Aorta (tissue), 5 donors: ENCODE data around the gene SLC39A10. TPM values are rescaled to one million over a fixed set of nuclear protein-coding genes. Genes with fewer than 3 reads are reported as not detected.
"Not testable (repeated sequence)": the region's sequence is repeated elsewhere in the genome, so short reads cannot be mapped to it uniquely, and the experiment has no call there.

ENCODE experiments used
- ATAC-seq: fragments of 200-7000 bp; cut with Tn5 transposase; one replicate; pipeline ENCODE4 v1.9.1; 2022; ENCODE audit warnings: moderate library complexity; ENCODE audit not compliant: low FRiP score
- DNase-seq, 2 donors: peaks; one replicate each; pipeline ENCODE4 v3.0.0-alpha.2; 2020
- H3K27ac ChIP-seq, 2 donors: one replicate each; pipeline ENCODE4 v1.5.1; 2013; ENCODE audit warnings: low read length in 2 of 2, mild to moderate bottlenecking in 2 of 2, moderate library complexity in 2 of 2, control low read depth in 1 of 2, inconsistent platforms in 1 of 2, low read depth in 1 of 2
- H3K27me3 ChIP-seq, 2 donors: one replicate each; pipeline ENCODE4 v1.6.1; 2013; ENCODE audit warnings: control low read depth in 1 of 2, low read length in 1 of 2, mild to moderate bottlenecking in 1 of 2, moderate library complexity in 1 of 2; ENCODE audit not compliant: insufficient read depth in 2 of 2, control insufficient read depth in 1 of 2
- H3K36me3 ChIP-seq, 2 donors: one replicate each; pipeline ENCODE4 v1.6.1; 2013; ENCODE audit warnings: control low read depth in 1 of 2, low read length in 1 of 2, mild to moderate bottlenecking in 1 of 2; ENCODE audit not compliant: insufficient read depth in 2 of 2, control insufficient read depth in 1 of 2
- H3K4me1 ChIP-seq, 2 donors: one replicate each; pipeline ENCODE4 v1.6.1; 2013; ENCODE audit warnings: low read length in 2 of 2, control low read depth in 1 of 2, mild to moderate bottlenecking in 1 of 2, moderate library complexity in 1 of 2; ENCODE audit not compliant: insufficient read depth in 2 of 2, control insufficient read depth in 1 of 2
- H3K4me3 ChIP-seq, 2 donors: one replicate each; pipeline ENCODE4 v1.5.1; 2013; ENCODE audit warnings: low read length in 2 of 2, control low read depth in 1 of 2, mild to moderate bottlenecking in 1 of 2
- H3K9me3 ChIP-seq: one replicate; pipeline ENCODE4 v1.6.1; 2013; ENCODE audit warnings: mild to moderate bottlenecking, low read length; ENCODE audit not compliant: control insufficient read depth
- WGBS, 2 donors: extraction: QIAGEN DNeasy Blood & Tissue Kit; methylation state at CpG; one replicate each; pipeline ENCODE4 v1.1.7; 2013; 5-methylcytosine and 5-hydroxymethylcytosine counted together
- intact Hi-C, 2 donors: fragments of 100-400 bp; cut with DNase I; formaldehyde crosslinking; loops; one replicate each; pipeline versions ENCODE4 v1.14.2 to v1.15.0; 2022
- polyA plus RNA-seq, 2 donors: library from polyadenylated mRNA; stranded (reverse); fragments of 200-250 nt; gene quantifications; one replicate each; pipeline ENCODE4 v1.2.3, GENCODE V29; 2013
- total RNA-seq, 2 donors: library from RNA; stranded (reverse); fragmentation: NEBNext Ultra II Directional; extraction: Animal tissue kit (Norgen Biotek cat#: 25700); gene quantifications; one replicate each; pipeline ENCODE4 v1.2.1, GENCODE V29; 2021
- donor health status: healthy with polysubstance abuse.
- donor health status: Bipolar disorder and iron deficiency.
- donor health status: DM: no; HTN: no; CAD: no.
- donor health status: DM: no; HTN: no; CAD: no.
- donor health status: DM: yes; HTN: yes; CAD: no.

The SLC39A10 gene
- total and polyA plus RNA-seq, 4 donors: 1.8 to 28.4 (median 14.0) TPM

- no peak for ATAC-seq
- intact Hi-C loops: no loop called here
- Histone ChIP-seq H3K4me3 (no peak overlapping the region), H3K27me3 (no peaks in the 10 kb centered on the region), H3K36me3 (peaks cover 0 to 2% of the 10 kb centered on the region in 2 donors), H3K4me1 (peaks cover 0 to 3% of the 10 kb centered on the region in 2 donors), H3K27ac (no peak overlapping the region), H3K9me3 (no peaks in the 10 kb centered on the region)
- 92 to 95% methylated on average over 7 of the region's 7 CpGs for WGBS, 2 donors
- no peak for DNase-seq
Measured at GRCh38 chr2:195675783-195676427, 18.9 kb downstream of the SLC39A10 start.

- Histone ChIP-seq H3K27ac (no peak overlapping the region), H3K9me3 (no peaks in the 10 kb centered on the region), H3K27me3 (no peaks in the 10 kb centered on the region), H3K36me3 (peaks cover 0 to 2% of the 10 kb centered on the region in 2 donors), H3K4me1 (peaks cover 0 to 3% of the 10 kb centered on the region in 2 donors), H3K4me3 (no peak overlapping the region)
- DNase-seq (no peak), ATAC-seq (no peak)
- 98 to 100% methylated on average over 2 of the region's 2 CpGs for WGBS, 2 donors
- intact Hi-C loops: no loop called here
Measured at GRCh38 chr2:195677290-195677689, 20.3 kb downstream of the SLC39A10 start.

- ATAC-seq (no peak), DNase-seq (no peak)
- Histone ChIP-seq H3K4me3 (no peak overlapping the region), H3K27me3 (no peaks in the 10 kb centered on the region), H3K27ac (no peak overlapping the region), H3K9me3 (no peaks in the 10 kb centered on the region), H3K36me3 (peaks cover 0 to 2% of the 10 kb centered on the region in 2 donors), H3K4me1 (peaks cover 0 to 3% of the 10 kb centered on the region in 2 donors)
- intact Hi-C loops: no loop called here
- 96 to 99% methylated on average over 2 of the region's 2 CpGs for WGBS, 2 donors
Measured at GRCh38 chr2:195677884-195678283, 20.9 kb downstream of the SLC39A10 start.

- H3K4me1 ChIP-seq: peaks cover 0 to 3% of the 10 kb centered on the region in 2 donors
- H3K27ac ChIP-seq: no peak overlapping the region
- intact Hi-C loops: no loop called here
- H3K27me3 ChIP-seq: no peaks in the 10 kb centered on the region
- WGBS, 2 donors: 93 to 98% methylated on average over 1 of the region's 1 CpG
- H3K36me3 ChIP-seq: peaks cover 0 to 2% of the 10 kb centered on the region in 2 donors
- ATAC-seq (no peak), DNase-seq (no peak)
- no peaks in the 10 kb centered on the region for H3K9me3 ChIP-seq
- no peak overlapping the region for H3K4me3 ChIP-seq
Measured at GRCh38 chr2:195682077-195682476, 25.1 kb downstream of the SLC39A10 start.

GRCh38 chr2:195683174-195683573, 26.1 kb downstream of the SLC39A10 start:
- Histone ChIP-seq H3K4me3 (no peak overlapping the region), H3K9me3 (no peaks in the 10 kb centered on the region), H3K27me3 (no peaks in the 10 kb centered on the region), H3K27ac (no peak overlapping the region), H3K36me3 (peaks cover 0 to 2% of the 10 kb centered on the region in 2 donors), H3K4me1 (peaks cover 0 to 3% of the 10 kb centered on the region in 2 donors)
- WGBS, 2 donors: 79 to 82% methylated on average over 3 of the region's 3 CpGs
- intact Hi-C loops: no loop called here
- no peak for DNase-seq
- ATAC-seq: no peak

- DNase-seq: no peak
- no peak for ATAC-seq
- H3K27ac ChIP-seq: no peak overlapping the region
- H3K9me3 ChIP-seq: no peaks in the 10 kb centered on the region
- no peaks in the 10 kb centered on the region for H3K4me1 ChIP-seq
- intact Hi-C loops: no loop called here
- no peaks in the 10 kb centered on the region for H3K36me3 ChIP-seq
- no peak overlapping the region for H3K4me3 ChIP-seq
- H3K27me3 ChIP-seq: no peaks in the 10 kb centered on the region
Measured at GRCh38 chr2:195686564-195686963, 29.5 kb downstream of the SLC39A10 start.

GRCh38 chr2:195687320-195688086, 30.5 kb downstream of the SLC39A10 start:
- Histone ChIP-seq H3K4me1 (no peaks in the 10 kb centered on the region), H3K27me3 (no peaks in the 10 kb centered on the region), H3K9me3 (no peaks in the 10 kb centered on the region), H3K36me3 (no peaks in the 10 kb centered on the region), H3K4me3 (no peak overlapping the region), H3K27ac (no peak overlapping the region)
- WGBS, 2 donors: 82 to 90% methylated on average over 2 of the region's 2 CpGs
- DNase-seq (no peak), ATAC-seq (no peak)
- intact Hi-C loops: no loop called here

GRCh38 chr2:195692531-195692930, 35.5 kb downstream of the SLC39A10 start:
- H3K4me3 ChIP-seq, H3K4me1 ChIP-seq, H3K9me3 ChIP-seq, H3K27me3 ChIP-seq, intact Hi-C loops, ATAC-seq, H3K27ac ChIP-seq, DNase-seq, H3K36me3 ChIP-seq: not testable (repeated sequence)
- WGBS, 2 donors: 94 to 97% methylated on average over 3 of the region's 3 CpGs

- intact Hi-C loops: no loop called here
- H3K27me3 ChIP-seq: no peaks in the 10 kb centered on the region
- ATAC-seq: no peak
- no peaks in the 10 kb centered on the region for H3K9me3 ChIP-seq
- H3K4me1 ChIP-seq: no peaks in the 10 kb centered on the region
- no peak overlapping the region for H3K27ac ChIP-seq
- 92 to 95% methylated on average over 7 of the region's 7 CpGs for WGBS, 2 donors
- no peak for DNase-seq
- H3K4me3 ChIP-seq: no peak overlapping the region
- H3K36me3 ChIP-seq: peaks cover 0 to 3% of the 10 kb centered on the region in 2 donors
Measured at GRCh38 chr2:195694553-195694952, 37.5 kb downstream of the SLC39A10 start.
